Type B pancreatic cell (in vitro differentiated cells): ENCODE data around the gene MED1. TPM values are rescaled to one million over a fixed set of nuclear protein-coding genes. Genes with fewer than 3 reads are reported as not detected.
"Not testable (repeated sequence)": the region's sequence is repeated elsewhere in the genome, so short reads cannot be mapped to it uniquely, and the experiment has no call there.

ENCODE experiments used
- DNase-seq: peaks from one replicate; pipeline ENCODE4 v3.0.0; 2021; ENCODE audit warnings: mixed read lengths; ENCODE audit not compliant: unreplicated experiment; ENCODE audit errors: extremely low spot score
- H3K27ac Mint-ChIP-seq: 2 replicates; pipeline ENCODE4 v1.8.0; 2021; ENCODE audit warnings: mild to moderate bottlenecking, mixed read lengths
- H3K27me3 Mint-ChIP-seq: 2 replicates; pipeline ENCODE4 v1.8.0; 2021; ENCODE audit warnings: mixed read lengths
- H3K36me3 Mint-ChIP-seq: 2 replicates; pipeline ENCODE4 v1.8.0; 2021; ENCODE audit warnings: mixed read lengths
- H3K4me1 Mint-ChIP-seq: one replicate; pipeline ENCODE4 v1.8.0; 2021; ENCODE audit warnings: mixed read lengths; ENCODE audit not compliant: unreplicated experiment
- H3K4me3 Mint-ChIP-seq: 2 replicates; pipeline ENCODE4 v1.8.0; 2021; ENCODE audit warnings: mild to moderate bottlenecking, mixed read lengths
- H3K9me3 Mint-ChIP-seq: 2 replicates; pipeline ENCODE4 v1.8.0; 2021; ENCODE audit warnings: mixed read lengths
- CTCF ChIP-seq: fragments of 200-600 bp; sonication (generic); conservative IDR thresholded peaks from 2 replicates; pipeline ENCODE4 v1.5.0; 2021; ENCODE audit warnings: antibody characterized with exemption, mild to moderate bottlenecking
- total RNA-seq: library from RNA; stranded (reverse); gene quantifications from 2 replicates; pipeline ENCODE4 v1.2.1, GENCODE V29; 2021; ENCODE audit warnings: low replicate concordance

Gene MED1
- total RNA-seq, 1 donor from 2014 or later: 46.2 TPM

GRCh38 chr17:39484178-39484577, 33.1 kb upstream of the MED1 start:
- Mint-ChIP-seq H3K27me3 (no peaks in the 10 kb centered on the region), H3K4me1 (no peaks in the 10 kb centered on the region)
- no peak for DNase-seq

GRCh38 chr17:39483506-39483905, 32.4 kb upstream of the MED1 start:
- H3K4me1 Mint-ChIP-seq: no peaks in the 10 kb centered on the region
- no peak overlapping the region for H3K4me3 Mint-ChIP-seq
- H3K36me3 Mint-ChIP-seq: peaks cover 8% of the 10 kb centered on the region
- H3K27me3 Mint-ChIP-seq: no peaks in the 10 kb centered on the region
- no peaks in the 10 kb centered on the region for H3K9me3 Mint-ChIP-seq
- H3K27ac Mint-ChIP-seq: peak overlapping the region; percentile 30
- no peak for TF ChIP-seq CTCF
- no peak for DNase-seq

More at GRCh38 chr17:39484178-39484577, 33.1 kb upstream of the MED1 start:
- Mint-ChIP-seq H3K9me3 (no peaks in the 10 kb centered on the region), H3K27ac (no peak overlapping the region), H3K4me3 (no peak overlapping the region), H3K36me3 (peaks cover 8% of the 10 kb centered on the region)
- TF ChIP-seq CTCF: no peak

GRCh38 chr17:39479631-39480030, 28.6 kb upstream of the MED1 start:
- not testable (repeated sequence) for H3K9me3 Mint-ChIP-seq, H3K27ac Mint-ChIP-seq, H3K36me3 Mint-ChIP-seq, DNase-seq, H3K4me3 Mint-ChIP-seq, H3K27me3 Mint-ChIP-seq, H3K4me1 Mint-ChIP-seq

- H3K9me3 Mint-ChIP-seq: no peaks in the 10 kb centered on the region
- no peak overlapping the region for H3K4me3 Mint-ChIP-seq
- TF ChIP-seq CTCF: no peak
- no peaks in the 10 kb centered on the region for H3K4me1 Mint-ChIP-seq
- H3K27ac Mint-ChIP-seq: no peak overlapping the region
- no peak for DNase-seq
- H3K36me3 Mint-ChIP-seq: peaks cover 13% of the 10 kb centered on the region
- no peaks in the 10 kb centered on the region for H3K27me3 Mint-ChIP-seq
Measured at GRCh38 chr17:39473310-39473709, 22.2 kb upstream of the MED1 start.

GRCh38 chr17:39468610-39469009, 17.5 kb upstream of the MED1 start:
- not testable (repeated sequence) for H3K4me3 Mint-ChIP-seq, H3K9me3 Mint-ChIP-seq, DNase-seq, H3K27me3 Mint-ChIP-seq, H3K27ac Mint-ChIP-seq
- H3K4me1 Mint-ChIP-seq: peaks cover 13% of the 10 kb centered on the region
- peaks cover 21% of the 10 kb centered on the region for H3K36me3 Mint-ChIP-seq

GRCh38 chr17:39464639-39465181, 13.6 kb upstream of the MED1 start:
- DNase-seq, H3K27me3 Mint-ChIP-seq, H3K9me3 Mint-ChIP-seq: not testable (repeated sequence)
- Mint-ChIP-seq H3K27ac (peak overlapping the region; percentile 100), H3K36me3 (peaks cover 13% of the 10 kb centered on the region), H3K4me3 (peak overlapping the region; percentile 99), H3K4me1 (peaks cover 17% of the 10 kb centered on the region)

GRCh38 chr17:39462631-39463375, 11.7 kb upstream of the MED1 start:
- no peak for DNase-seq
- Mint-ChIP-seq H3K27me3 (peaks cover 4% of the 10 kb centered on the region), H3K9me3 (no peaks in the 10 kb centered on the region), H3K4me1 (peaks cover 17% of the 10 kb centered on the region), H3K36me3 (peaks cover 13% of the 10 kb centered on the region), H3K4me3 (peak overlapping the region; percentile 99), H3K27ac (peak overlapping the region; percentile 100)
- TF ChIP-seq CTCF: no peak
